IMR-90 (cell line): Measurements from ENCODE around the gene EPS15. TPM values are rescaled to one million over a fixed set of nuclear protein-coding genes. Genes with fewer than 3 reads are reported as not detected.

Source experiments
- ATAC-seq: fragments of 200-7000 bp; cut with Tn5 transposase; 2 replicates; pipeline ENCODE4 v1.9.1; 2020; ENCODE audit warnings: low read depth, mild to moderate bottlenecking, moderate library complexity
- BruUV-seq: library from RNA; stranded (reverse); fragments of 400-500 nt; replicated peaks from 2 replicates; lab custom pipeline; 2021; lab: Mats Ljungman, UMichigan
- CTCF ChIA-PET: fragments of 300-600 bp; formaldehyde crosslinking; extraction: SDS; loops from one replicate; lab custom pipeline; 2021; ENCODE audit warnings: antibody characterized with exemption; lab: Yijun Ruan, JAX
- POLR2A ChIA-PET: fragments of 300-600 bp; sonication (Branson Sonifier 250); formaldehyde crosslinking; loops from one replicate; lab custom pipeline; 2022; ENCODE audit warnings: antibody characterized with exemption; ENCODE audit not compliant: unreplicated experiment; lab: Charles Lee
- DNase-seq: peaks from one replicate; pipeline ENCODE4 v3.0.0; 2013
- H2AFZ ChIP-seq: replicated peaks from 2 replicates; pipeline ENCODE3; 2013; ENCODE audit warnings: low read length, mild to moderate bottlenecking; ENCODE audit not compliant: poor library complexity
- H2AK5ac ChIP-seq: 2 replicates; pipeline ENCODE4 v1.6.1; 2013; ENCODE audit warnings: low read depth, low read length, inconsistent platforms
- H2AK9ac ChIP-seq: replicated peaks from 2 replicates; pipeline ENCODE3; 2013; ENCODE audit warnings: mild to moderate bottlenecking, low read depth, low read length, moderate library complexity; ENCODE audit not compliant: poor library complexity
- H2BK120ac ChIP-seq: 2 replicates; pipeline ENCODE4 v1.6.1; 2013; ENCODE audit warnings: low read depth, low read length, inconsistent platforms
- H2BK15ac ChIP-seq: 3 replicates; pipeline ENCODE4 v1.6.1; 2013; ENCODE audit warnings: low read depth, low read length, inconsistent platforms
- H2BK20ac ChIP-seq: 2 replicates; pipeline ENCODE4 v1.6.1; 2013; ENCODE audit warnings: low read depth, mild to moderate bottlenecking, inconsistent platforms, low read length, moderate library complexity
- H2BK5ac ChIP-seq: 2 replicates; pipeline ENCODE4 v1.6.1; 2013; ENCODE audit warnings: mild to moderate bottlenecking, low read depth, low read length, inconsistent platforms; ENCODE audit not compliant: poor library complexity, severe bottlenecking
- H3K14ac ChIP-seq: replicated peaks from 2 replicates; pipeline ENCODE4 v1.6.1; 2013; ENCODE audit warnings: low read depth, low read length, inconsistent platforms
- H3K18ac ChIP-seq: 2 replicates; pipeline ENCODE4 v1.6.1; 2013; ENCODE audit warnings: low read depth, low read length, control low read depth
- H3K23ac ChIP-seq: 2 replicates; pipeline ENCODE4 v1.6.1; 2013; ENCODE audit warnings: low read depth, low read length, inconsistent platforms
- H3K27ac ChIP-seq: 2 replicates; pipeline ENCODE4 v1.5.1; 2013; ENCODE audit warnings: mild to moderate bottlenecking, control low read depth, low read length; ENCODE audit not compliant: insufficient read depth
- H3K27me3 ChIP-seq: 2 replicates; pipeline ENCODE4 v1.6.1; 2013; ENCODE audit warnings: low read length; ENCODE audit not compliant: control insufficient read depth, insufficient read depth
- H3K36me3 ChIP-seq: 2 replicates; pipeline ENCODE4 v1.6.1; 2013; ENCODE audit warnings: low read length, mixed read lengths; ENCODE audit not compliant: control insufficient read depth, insufficient read depth
- H3K4ac ChIP-seq: 2 replicates; pipeline ENCODE4 v1.6.1; 2013; ENCODE audit warnings: low read depth, low read length, inconsistent platforms
- H3K4me1 ChIP-seq: 2 replicates; pipeline ENCODE4 v1.6.1; 2013; ENCODE audit warnings: low read length, mixed read lengths; ENCODE audit not compliant: control insufficient read depth, insufficient read depth
- H3K4me2 ChIP-seq: 2 replicates; pipeline ENCODE4 v1.6.1; 2013; ENCODE audit warnings: low read depth, mild to moderate bottlenecking, control low read depth, low read length, moderate library complexity
- H3K4me3 ChIP-seq: 2 replicates; pipeline ENCODE4 v1.5.1; 2013; ENCODE audit warnings: low read depth, mild to moderate bottlenecking, control low read depth, low read length, moderate library complexity; ENCODE audit not compliant: insufficient read depth
- H3K56ac ChIP-seq: 2 replicates; pipeline ENCODE4 v1.6.1; 2013; ENCODE audit warnings: low read length, inconsistent platforms; ENCODE audit not compliant: insufficient read depth; ENCODE audit errors: extremely low read depth
- H3K79me1 ChIP-seq, 2 experiments: 2 replicates each; pipeline ENCODE4 v1.6.1; 2013; ENCODE audit warnings: low read length in 2 of 2, inconsistent platforms in 1 of 2, low read depth in 1 of 2
- H3K9ac ChIP-seq: 2 replicates; pipeline ENCODE4 v1.6.1; 2013; ENCODE audit warnings: low read depth, low read length, control low read depth
- H3K9me1 ChIP-seq: 2 replicates; pipeline ENCODE4 v1.6.1; 2013; ENCODE audit warnings: low read length, inconsistent platforms; ENCODE audit not compliant: insufficient read depth
- H3K9me3 ChIP-seq: 2 replicates; pipeline ENCODE4 v1.6.1; 2013; ENCODE audit warnings: low read length; ENCODE audit not compliant: control insufficient read depth, insufficient read depth
- H4K20me1 ChIP-seq: 2 replicates; pipeline ENCODE4 v1.6.1; 2013; ENCODE audit warnings: low read length, inconsistent platforms; ENCODE audit not compliant: insufficient read depth
- H4K5ac ChIP-seq: 2 replicates; pipeline ENCODE4 v1.6.1; 2013; ENCODE audit warnings: mild to moderate bottlenecking, low read depth, low read length, control low read depth
- H4K8ac ChIP-seq, 2 experiments: 2 replicates each; pipeline ENCODE4 v1.6.1; 2013; ENCODE audit warnings: low read depth in 2 of 2, low read length in 2 of 2, control low read depth in 1 of 2, inconsistent platforms in 1 of 2
- H4K91ac ChIP-seq: 2 replicates; pipeline ENCODE4 v1.6.1; 2013; ENCODE audit warnings: low read depth, low read length, inconsistent platforms; ENCODE audit not compliant: insufficient read depth
- BHLHE40 ChIP-seq: fragments of 150-350 bp; IDR thresholded peaks from 2 replicates; pipeline ENCODE4 v1.6.1; 2016; ENCODE audit warnings: mild to moderate bottlenecking, low read depth, low read length
- CEBPB ChIP-seq: IDR thresholded peaks from 2 replicates; pipeline ENCODE4 v1.6.1; 2012; ENCODE audit warnings: low read depth, low read length, improper control_type of control experiment
- CHD1 ChIP-seq: IDR thresholded peaks from 2 replicates; pipeline ENCODE4 v1.6.1; 2012; ENCODE audit warnings: low read depth, low read length, improper control_type of control experiment
- FOS ChIP-seq: fragments of 150-350 bp; IDR thresholded peaks from 2 replicates; pipeline ENCODE4 v1.6.1; 2016; ENCODE audit warnings: low read depth, low read length
- MAFK ChIP-seq: IDR thresholded peaks from 2 replicates; pipeline ENCODE4 v1.6.1; 2012; ENCODE audit warnings: low read depth, low read length, improper control_type of control experiment
- MAZ ChIP-seq: IDR thresholded peaks from 2 replicates; pipeline ENCODE4 v1.6.1; 2012; ENCODE audit warnings: low read depth, mild to moderate bottlenecking, low read length, improper control_type of control experiment, moderate library complexity, borderline replicate concordance
- MXI1 ChIP-seq: IDR thresholded peaks from 2 replicates; pipeline ENCODE4 v1.6.1; 2012; ENCODE audit warnings: low read depth, mild to moderate bottlenecking, low read length, moderate library complexity, borderline replicate concordance
- NFE2L2 ChIP-seq: fragments of 150-350 bp; IDR thresholded peaks from 2 replicates; pipeline ENCODE4 v1.6.1; 2016; ENCODE audit warnings: low read depth, mild to moderate bottlenecking, low read length
- RAD21 ChIP-seq: IDR thresholded peaks from 2 replicates; pipeline ENCODE4 v1.6.1; 2012; ENCODE audit warnings: low read length, improper control_type of control experiment
- RCOR1 ChIP-seq: IDR thresholded peaks from 2 replicates; pipeline ENCODE4 v1.6.1; 2012; ENCODE audit warnings: mild to moderate bottlenecking, low read length, improper control_type of control experiment; ENCODE audit not compliant: insufficient replicate concordance
- RFX5 ChIP-seq: IDR thresholded peaks from 2 replicates; pipeline ENCODE4 v1.8.0; 2012; ENCODE audit warnings: low read depth, mild to moderate bottlenecking, low read length, moderate library complexity
- SMC3 ChIP-seq: fragments of 150-350 bp; IDR thresholded peaks from 2 replicates; pipeline ENCODE4 v1.6.1; 2016; ENCODE audit warnings: low read depth, mild to moderate bottlenecking, antibody characterized with exemption, low read length, moderate library complexity
- USF2 ChIP-seq: fragments of 150-350 bp; IDR thresholded peaks from 2 replicates; pipeline ENCODE4 v1.6.1; 2017; ENCODE audit warnings: mild to moderate bottlenecking, antibody characterized with exemption, low read length, low read depth
- WGBS, 2 experiments: methylation state at CpG; one replicate each; pipeline versions ENCODE4 v1.1.5 to v1.1.7; 2013; ENCODE audit warnings: missing lambda C conversion rate in 2 of 2; ENCODE audit not compliant: insufficient read length in 1 of 2; ENCODE audit errors: extremely low coverage in 2 of 2; 5-methylcytosine and 5-hydroxymethylcytosine counted together
- dilution Hi-C: fragments of 300-500 bp; cut with HindIII; formaldehyde crosslinking; loops from one replicate; pipeline ENCODE4 v1.14.3; 2018; ENCODE audit warnings: low sequenced_read_pairs; ENCODE audit not compliant: unreplicated experiment
- in situ Hi-C: fragments of 300-500 bp; cut with MboI; formaldehyde crosslinking; loops from 3 replicates; pipeline ENCODE4 v1.14.3; 2019; ENCODE audit warnings: low sequenced_read_pairs, inconsistent platforms, mixed read lengths
- intact Hi-C: fragments of 100-400 bp; cut with micrococcal nuclease; formaldehyde crosslinking; loops from 2 replicates; pipeline ENCODE4 v1.10.0; 2022
- polyA plus RNA-seq, 3 experiments: library from polyadenylated mRNA; depleted of rRNA; stranded (reverse); fragments of >200 nt; gene quantifications; 2 replicates each; pipeline ENCODE4 v1.2.3, GENCODE V29; 2012; ENCODE audit warnings: low replicate concordance in 1 of 3
- total RNA-seq: library from RNA; depleted of rRNA; stranded (reverse); fragments of >200 nt; gene quantifications from 2 replicates; pipeline ENCODE4 v1.2.3, GENCODE V29; 2012
- TF ChIP-seq, protein P1 (sequence below): fragments of 150-350 bp; IDR thresholded peaks from 2 replicates; pipeline ENCODE4 v1.6.1; 2016; ENCODE audit warnings: low read depth, mild to moderate bottlenecking, low read length, moderate library complexity, borderline replicate concordance
- TF ChIP-seq, protein P2 (sequence below): conservative IDR thresholded peaks from 2 replicates; pipeline ENCODE4 v1.5.1; 2012; ENCODE audit warnings: mild to moderate bottlenecking, low read depth, low read length, improper control_type of control experiment

The EPS15 gene
- total and polyA plus RNA-seq, 2 of the 4 experiments (the other 2 are of a cell fraction): 17.6 to 38.0 TPM

- DNase-seq (no peak), ATAC-seq (no peak)
- Histone ChIP-seq H3K9me1 (no peaks in the 10 kb centered on the region), H3K27ac (no peak overlapping the region), H4K5ac (no peak overlapping the region), H3K14ac (no peak overlapping the region), H3K27me3 (no peaks in the 10 kb centered on the region), H3K4me2 (no peak overlapping the region), H3K9me3 (no peaks in the 10 kb centered on the region), H2BK5ac (no peak overlapping the region), H3K18ac (no peak overlapping the region), H4K20me1 (no peaks in the 10 kb centered on the region), H2AFZ (no peak overlapping the region), H2BK120ac (no peak overlapping the region), H4K8ac (no peak overlapping the region), H3K56ac (no peak overlapping the region), H2AK9ac (no peak overlapping the region), H3K4ac (no peak overlapping the region), H3K4me3 (no peak overlapping the region), H3K4me1 (no peaks in the 10 kb centered on the region), H2AK5ac (no peak overlapping the region), H3K79me1 (no peaks in the 10 kb centered on the region), H4K91ac (no peak overlapping the region), H2BK20ac (no peak overlapping the region), H3K23ac (no peak overlapping the region), H2BK15ac (no peak overlapping the region), H3K9ac (no peak overlapping the region), H3K36me3 (no peaks in the 10 kb centered on the region)
- POLR2A ChIA-PET: no interaction called here
- dilution Hi-C loops: no loop called here
- WGBS, 2 experiments: no CpG with 5 or more reads among the region's 1 CpG
- TF ChIP-seq MAFK (no peak), MAZ (no peak), RCOR1 (no peak), USF2 (no peak), BHLHE40 (no peak), CEBPB (no peak), SMC3 (no peak), MXI1 (no peak), RAD21 (no peak), CHD1 (no peak), NFE2L2 (no peak), RFX5 (no peak), FOS (no peak)
- TF ChIP-seq, protein P1, sequence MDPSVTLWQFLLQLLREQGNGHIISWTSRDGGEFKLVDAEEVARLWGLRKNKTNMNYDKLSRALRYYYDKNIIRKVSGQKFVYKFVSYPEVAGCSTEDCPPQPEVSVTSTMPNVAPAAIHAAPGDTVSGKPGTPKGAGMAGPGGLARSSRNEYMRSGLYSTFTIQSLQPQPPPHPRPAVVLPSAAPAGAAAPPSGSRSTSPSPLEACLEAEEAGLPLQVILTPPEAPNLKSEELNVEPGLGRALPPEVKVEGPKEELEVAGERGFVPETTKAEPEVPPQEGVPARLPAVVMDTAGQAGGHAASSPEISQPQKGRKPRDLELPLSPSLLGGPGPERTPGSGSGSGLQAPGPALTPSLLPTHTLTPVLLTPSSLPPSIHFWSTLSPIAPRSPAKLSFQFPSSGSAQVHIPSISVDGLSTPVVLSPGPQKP: no peak
- TF ChIP-seq, protein P2, sequence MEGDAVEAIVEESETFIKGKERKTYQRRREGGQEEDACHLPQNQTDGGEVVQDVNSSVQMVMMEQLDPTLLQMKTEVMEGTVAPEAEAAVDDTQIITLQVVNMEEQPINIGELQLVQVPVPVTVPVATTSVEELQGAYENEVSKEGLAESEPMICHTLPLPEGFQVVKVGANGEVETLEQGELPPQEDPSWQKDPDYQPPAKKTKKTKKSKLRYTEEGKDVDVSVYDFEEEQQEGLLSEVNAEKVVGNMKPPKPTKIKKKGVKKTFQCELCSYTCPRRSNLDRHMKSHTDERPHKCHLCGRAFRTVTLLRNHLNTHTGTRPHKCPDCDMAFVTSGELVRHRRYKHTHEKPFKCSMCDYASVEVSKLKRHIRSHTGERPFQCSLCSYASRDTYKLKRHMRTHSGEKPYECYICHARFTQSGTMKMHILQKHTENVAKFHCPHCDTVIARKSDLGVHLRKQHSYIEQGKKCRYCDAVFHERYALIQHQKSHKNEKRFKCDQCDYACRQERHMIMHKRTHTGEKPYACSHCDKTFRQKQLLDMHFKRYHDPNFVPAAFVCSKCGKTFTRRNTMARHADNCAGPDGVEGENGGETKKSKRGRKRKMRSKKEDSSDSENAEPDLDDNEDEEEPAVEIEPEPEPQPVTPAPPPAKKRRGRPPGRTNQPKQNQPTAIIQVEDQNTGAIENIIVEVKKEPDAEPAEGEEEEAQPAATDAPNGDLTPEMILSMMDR: no peak
- no TSS peak for BruUV-seq
- intact Hi-C loops: no loop called here
- CTCF ChIA-PET: no interaction called here
- in situ Hi-C loops: no loop called here
Measured at GRCh38 chr1:51532853-51533252, 13.8 kb upstream of the EPS15 start.
